ENCODE results near the gene PFDN6. TPM values are rescaled to one million over a fixed set of nuclear protein-coding genes. Genes with fewer than 3 reads are reported as not detected.

The PFDN6 gene
- total and polyA plus RNA-seq, 2 of the 13 experiments (the other 11 are each of a cell fraction or from before 2014, with no cell fraction given) = 75.5 to 87.0 TPM

- intact Hi-C loops (cut with micrococcal nuclease; ENCODE audit: unreplicated experiment) (no loop called here), in situ Hi-C loops (cut with HindIII; ENCODE audit: extremely low pct_ligation_motif_present, low pct_unique_long_range_greater_than_20kb) (loop anchor here (25.0 kb wide), 1 partner anchor 119 kb away; the partner anchor contains the start of genes CUTA, PHF1 and SYNGAP1)
- Histone ChIP-seq H3K27me3 (ENCODE audit: control insufficient read depth in 1 of 2, insufficient read depth in 2 of 2, low read length in 2 of 2) (no peaks in the 10 kb centered on the region; a peak in 1 of 5 replicates), H3K27ac (ENCODE audit: extremely low read length, insufficient read depth, low read length) (no peak overlapping the region), H2AFZ (ENCODE audit: low read length) (no peak overlapping the region), H3K79me2 (ENCODE audit: insufficient read depth, low read length) (peaks cover 24% of the 10 kb centered on the region), H4K20me1 (ENCODE audit: insufficient read depth, low read length) (no peaks in the 10 kb centered on the region), H3K9me3 (ENCODE audit: low read length) (no peaks in the 10 kb centered on the region), H3K4me3 (replicated peaks in 1 of 3; ENCODE audit: insufficient read depth in 1 of 3, low read depth in 2 of 3, low read length in 3 of 3) (no peak overlapping the region), H3K36me3 (replicated peaks in 1 of 2; ENCODE audit: control insufficient read depth in 1 of 2, insufficient read depth in 2 of 2, low read length in 2 of 2) (peaks cover 10 to 24% of the 10 kb centered on the region in 2 experiments), H3K4me1 (ENCODE audit: insufficient read depth, low read length) (peaks cover 30% of the 10 kb centered on the region), H3K9ac (ENCODE audit: insufficient read depth, low read depth, low read length) (no peak overlapping the region), H3K4me2 (ENCODE audit: low read depth, low read length) (no peak overlapping the region)
- ChIA-PET CTCF (ENCODE audit: low intra/inter-chr PET ratio, low total read pairs) (no interaction called here), POLR2A (interaction anchor here (1.6 to 2.5 kb wide), 2 partner anchors 22 to 44 kb away, joined by 4 to 12 read pairs; partner anchors contain the start of genes RPS18 and VPS52)
- TF ChIP-seq ZNF276 (CRISPR knock-in tag; IDR thresholded peaks at IDR 0.05; ENCODE audit: low read depth) (no peak), ZFP41 (CRISPR knock-in tag; IDR thresholded peaks at IDR 0.05; ENCODE audit: borderline replicate concordance) (no peak), ZNF772 (CRISPR knock-in tag; IDR thresholded peaks at IDR 0.05) (no peak), ZFP36L2 (CRISPR knock-in tag; IDR thresholded peaks at IDR 0.05) (no peak), POLR2G (IDR thresholded peaks at IDR 0.05; ENCODE audit: low read depth, low read length) (peak; percentile 60; the same call in 1 of the 2 replicates), ZBTB8A (CRISPR knock-in tag; IDR thresholded peaks at IDR 0.05; ENCODE audit: borderline replicate concordance, low read depth) (no peak), ZFP82 (CRISPR knock-in tag; IDR thresholded peaks at IDR 0.05; ENCODE audit: borderline replicate concordance) (no peak), NPAS2 (CRISPR knock-in tag; IDR thresholded peaks at IDR 0.05; ENCODE audit: borderline replicate concordance) (no peak), ZC3H4 (CRISPR knock-in tag; IDR thresholded peaks at IDR 0.05; ENCODE audit: borderline replicate concordance) (peak; percentile 43; the same call in 1 of the 2 replicates), AGO2 (optimal IDR thresholded peaks at IDR 0.05; ENCODE audit: low read depth, low read length) (peak; percentile 67), POLR2AphosphoS5 (IDR thresholded peaks at IDR 0.05; ENCODE audit: low read depth, low read length) (no peak; the same call in 1 of the 2 replicates), SSRP1 (CRISPR knock-in tag; IDR thresholded peaks at IDR 0.05) (0 out of 2 replicates have a peak, but pooled peaks have one; percentile 24), RBM22 (optimal IDR thresholded peaks at IDR 0.05; ENCODE audit: low read length) (peak; percentile 48), ZBTB42 (CRISPR knock-in tag; IDR thresholded peaks at IDR 0.05) (no peak), HMGA1 (CRISPR knock-in tag; conservative IDR thresholded peaks at IDR 0.05) (no peak)
- TF ChIP-seq, protein P1, sequence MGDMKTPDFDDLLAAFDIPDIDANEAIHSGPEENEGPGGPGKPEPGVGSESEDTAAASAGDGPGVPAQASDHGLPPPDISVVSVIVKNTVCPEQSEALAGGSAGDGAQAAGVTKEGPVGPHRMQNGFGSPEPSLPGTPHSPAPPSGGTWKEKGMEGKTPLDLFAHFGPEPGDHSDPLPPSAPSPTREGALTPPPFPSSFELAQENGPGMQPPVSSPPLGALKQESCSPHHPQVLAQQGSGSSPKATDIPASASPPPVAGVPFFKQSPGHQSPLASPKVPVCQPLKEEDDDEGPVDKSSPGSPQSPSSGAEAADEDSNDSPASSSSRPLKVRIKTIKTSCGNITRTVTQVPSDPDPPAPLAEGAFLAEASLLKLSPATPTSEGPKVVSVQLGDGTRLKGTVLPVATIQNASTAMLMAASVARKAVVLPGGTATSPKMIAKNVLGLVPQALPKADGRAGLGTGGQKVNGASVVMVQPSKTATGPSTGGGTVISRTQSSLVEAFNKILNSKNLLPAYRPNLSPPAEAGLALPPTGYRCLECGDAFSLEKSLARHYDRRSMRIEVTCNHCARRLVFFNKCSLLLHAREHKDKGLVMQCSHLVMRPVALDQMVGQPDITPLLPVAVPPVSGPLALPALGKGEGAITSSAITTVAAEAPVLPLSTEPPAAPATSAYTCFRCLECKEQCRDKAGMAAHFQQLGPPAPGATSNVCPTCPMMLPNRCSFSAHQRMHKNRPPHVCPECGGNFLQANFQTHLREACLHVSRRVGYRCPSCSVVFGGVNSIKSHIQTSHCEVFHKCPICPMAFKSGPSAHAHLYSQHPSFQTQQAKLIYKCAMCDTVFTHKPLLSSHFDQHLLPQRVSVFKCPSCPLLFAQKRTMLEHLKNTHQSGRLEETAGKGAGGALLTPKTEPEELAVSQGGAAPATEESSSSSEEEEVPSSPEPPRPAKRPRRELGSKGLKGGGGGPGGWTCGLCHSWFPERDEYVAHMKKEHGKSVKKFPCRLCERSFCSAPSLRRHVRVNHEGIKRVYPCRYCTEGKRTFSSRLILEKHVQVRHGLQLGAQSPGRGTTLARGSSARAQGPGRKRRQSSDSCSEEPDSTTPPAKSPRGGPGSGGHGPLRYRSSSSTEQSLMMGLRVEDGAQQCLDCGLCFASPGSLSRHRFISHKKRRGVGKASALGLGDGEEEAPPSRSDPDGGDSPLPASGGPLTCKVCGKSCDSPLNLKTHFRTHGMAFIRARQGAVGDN (CRISPR knock-in tag; IDR thresholded peaks at IDR 0.05) = 0 out of 2 replicates have a peak, but pooled peaks have one; percentile 15
- TF ChIP-seq, protein P2, sequence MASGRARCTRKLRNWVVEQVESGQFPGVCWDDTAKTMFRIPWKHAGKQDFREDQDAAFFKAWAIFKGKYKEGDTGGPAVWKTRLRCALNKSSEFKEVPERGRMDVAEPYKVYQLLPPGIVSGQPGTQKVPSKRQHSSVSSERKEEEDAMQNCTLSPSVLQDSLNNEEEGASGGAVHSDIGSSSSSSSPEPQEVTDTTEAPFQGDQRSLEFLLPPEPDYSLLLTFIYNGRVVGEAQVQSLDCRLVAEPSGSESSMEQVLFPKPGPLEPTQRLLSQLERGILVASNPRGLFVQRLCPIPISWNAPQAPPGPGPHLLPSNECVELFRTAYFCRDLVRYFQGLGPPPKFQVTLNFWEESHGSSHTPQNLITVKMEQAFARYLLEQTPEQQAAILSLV (CRISPR knock-in tag; IDR thresholded peaks at IDR 0.05; ENCODE audit: borderline replicate concordance) = no peak
- FAIRE-seq (no peak), ATAC-seq (no peak), DNase-seq (ENCODE audit: low spot score) (no peak)
- no TSS peak for BruUV-seq (replicated peaks)
- 96% methylated on average over 16 of the region's 16 CpGs for WGBS (ENCODE audit: low lambda C conversion rate)
Measured at GRCh38 chr6:33292996-33293682, 3.7 kb downstream of the PFDN6 start.
